Activated B cell treated with CpG ODN at 0.5 μM for 24 hours (primary cell): Measurements from ENCODE around the gene NDEL1. TPM values are rescaled to one million over a fixed set of nuclear protein-coding genes. Genes with fewer than 3 reads are reported as not detected.

Experiments used
- ATAC-seq: fragments of 200-7000 bp; cut with Tn5 transposase; one replicate; pipeline ENCODE4 v1.10.0; 2021; ENCODE audit warnings: low read depth, mild to moderate bottlenecking, moderate library complexity
- CTCF ChIA-PET: fragments of 350-600 bp; sonication (Branson Sonifier 250); formaldehyde crosslinking; loops from one replicate; lab custom pipeline; 2021; ENCODE audit warnings: antibody characterized with exemption; lab: Charles Lee
- POLR2A ChIA-PET: fragments of 350-600 bp; sonication (Branson Sonifier 250); formaldehyde crosslinking; loops from one replicate; lab custom pipeline; 2021; ENCODE audit warnings: antibody characterized with exemption; lab: Charles Lee
- DNase-seq: peaks from one replicate; pipeline ENCODE4 v3.0.0; 2022
- H3K27ac Mint-ChIP-seq: one replicate; pipeline ENCODE4 v1.8.0; 2020; ENCODE audit warnings: mixed read lengths
- H3K27me3 Mint-ChIP-seq: one replicate; pipeline ENCODE4 v1.8.0; 2021; ENCODE audit warnings: mixed read lengths
- H3K36me3 Mint-ChIP-seq: one replicate; pipeline ENCODE4 v1.8.0; 2021; ENCODE audit warnings: low read depth, mixed read lengths
- H3K4me1 Mint-ChIP-seq: one replicate; pipeline ENCODE4 v1.8.0; 2021; ENCODE audit warnings: mixed read lengths
- H3K4me3 Mint-ChIP-seq: one replicate; pipeline ENCODE4 v1.8.0; 2020; ENCODE audit warnings: mild to moderate bottlenecking, mixed read lengths
- H3K9me3 Mint-ChIP-seq: one replicate; pipeline ENCODE4 v1.8.0; 2020; ENCODE audit warnings: mixed read lengths
- intact Hi-C: fragments of 100-400 bp; cut with micrococcal nuclease; formaldehyde crosslinking; loops from one replicate; pipeline ENCODE4 v1.15.1; 2024
- total RNA-seq: library from RNA; stranded (reverse); gene quantifications from 2 replicates; pipeline ENCODE4 v1.2.3, GENCODE V29; 2022
- TF ChIP-seq, protein P1 (sequence below): fragments of 200-600 bp; IDR thresholded peaks from one replicate; pipeline ENCODE4 v1.8.0; 2022; ENCODE audit warnings: antibody characterized with exemption, mild to moderate bottlenecking

The NDEL1 gene
- total RNA-seq, 1 donor from 2014 or later = 82.6 TPM

- ChIA-PET POLR2A (no interaction called here), CTCF (interaction anchor here (1.0 kb wide), 1 partner anchor 72 kb away, joined by 3 read pairs; no protein-coding TSS in a partner anchor)
- peaks cover 60% of the 10 kb centered on the region for H3K36me3 Mint-ChIP-seq
- H3K9me3 Mint-ChIP-seq = peaks cover 12% of the 10 kb centered on the region
- H3K27me3 Mint-ChIP-seq = no peaks in the 10 kb centered on the region
- no peaks in the 10 kb centered on the region for H3K4me1 Mint-ChIP-seq
- intact Hi-C loops = no loop called here
- TF ChIP-seq, protein P1, sequence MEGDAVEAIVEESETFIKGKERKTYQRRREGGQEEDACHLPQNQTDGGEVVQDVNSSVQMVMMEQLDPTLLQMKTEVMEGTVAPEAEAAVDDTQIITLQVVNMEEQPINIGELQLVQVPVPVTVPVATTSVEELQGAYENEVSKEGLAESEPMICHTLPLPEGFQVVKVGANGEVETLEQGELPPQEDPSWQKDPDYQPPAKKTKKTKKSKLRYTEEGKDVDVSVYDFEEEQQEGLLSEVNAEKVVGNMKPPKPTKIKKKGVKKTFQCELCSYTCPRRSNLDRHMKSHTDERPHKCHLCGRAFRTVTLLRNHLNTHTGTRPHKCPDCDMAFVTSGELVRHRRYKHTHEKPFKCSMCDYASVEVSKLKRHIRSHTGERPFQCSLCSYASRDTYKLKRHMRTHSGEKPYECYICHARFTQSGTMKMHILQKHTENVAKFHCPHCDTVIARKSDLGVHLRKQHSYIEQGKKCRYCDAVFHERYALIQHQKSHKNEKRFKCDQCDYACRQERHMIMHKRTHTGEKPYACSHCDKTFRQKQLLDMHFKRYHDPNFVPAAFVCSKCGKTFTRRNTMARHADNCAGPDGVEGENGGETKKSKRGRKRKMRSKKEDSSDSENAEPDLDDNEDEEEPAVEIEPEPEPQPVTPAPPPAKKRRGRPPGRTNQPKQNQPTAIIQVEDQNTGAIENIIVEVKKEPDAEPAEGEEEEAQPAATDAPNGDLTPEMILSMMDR = no peak
- DNase-seq (no peak), ATAC-seq (no peak)
- H3K4me3 Mint-ChIP-seq = no peak overlapping the region
- H3K27ac Mint-ChIP-seq = no peak overlapping the region
Observed at GRCh38 chr17:8482546-8482945, 46.9 kb downstream of the NDEL1 start.

DNA sequence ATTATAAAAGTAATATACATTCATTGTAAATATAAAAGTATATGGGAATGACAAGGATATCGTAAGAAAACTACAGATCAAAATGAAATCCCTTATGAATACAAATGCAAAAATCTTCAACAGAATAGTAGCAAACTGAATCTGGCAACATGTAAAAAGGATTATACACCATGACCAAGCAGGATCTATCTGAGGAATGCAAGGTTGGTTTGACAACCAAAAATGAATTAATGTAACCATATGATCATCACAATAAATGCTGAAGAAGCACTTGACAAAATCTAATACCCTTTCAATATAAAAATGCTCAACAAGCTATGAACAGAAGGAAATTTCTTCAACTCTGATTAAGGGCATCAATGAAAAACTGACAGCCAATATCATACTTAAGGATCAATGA is 48.8 kb downstream of the NDEL1 start:
- Mint-ChIP-seq H3K4me3 (no peak overlapping the region), H3K9me3 (peaks cover 12% of the 10 kb centered on the region), H3K36me3 (peaks cover 53% of the 10 kb centered on the region), H3K27ac (no peak overlapping the region), H3K27me3 (no peaks in the 10 kb centered on the region), H3K4me1 (no peaks in the 10 kb centered on the region)
- CTCF ChIA-PET = no interaction called here
- ATAC-seq (no peak), DNase-seq (no peak)
- TF ChIP-seq, protein P1 = no peak
- POLR2A ChIA-PET = no interaction called here
- intact Hi-C loops = no loop called here

DNA sequence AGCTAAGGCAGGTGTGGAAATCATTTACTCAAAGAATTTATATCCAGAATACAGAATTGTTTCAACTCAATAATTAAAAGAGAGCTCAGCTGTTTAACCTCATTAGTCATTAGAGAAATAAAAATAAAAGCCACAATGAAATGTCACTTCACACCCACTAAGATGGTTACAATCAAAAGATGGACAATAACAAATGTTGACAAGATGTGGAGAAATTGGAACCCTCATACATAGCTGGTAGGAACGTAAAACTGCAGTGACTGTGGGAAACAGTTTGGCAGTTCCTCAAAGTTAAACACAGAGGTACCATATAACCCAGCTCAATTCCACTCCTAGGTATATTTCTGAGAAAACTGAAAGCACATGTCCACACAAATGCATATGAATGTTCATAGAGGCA is 49.8 kb downstream of the NDEL1 start:
- Mint-ChIP-seq H3K4me3 (no peak overlapping the region), H3K4me1 (no peaks in the 10 kb centered on the region), H3K9me3 (peaks cover 12% of the 10 kb centered on the region), H3K27me3 (no peaks in the 10 kb centered on the region), H3K36me3 (peaks cover 43% of the 10 kb centered on the region), H3K27ac (no peak overlapping the region)
- TF ChIP-seq, protein P1 = no peak
- CTCF ChIA-PET = no interaction called here
- no peak for ATAC-seq
- POLR2A ChIA-PET = no interaction called here
- intact Hi-C loops = no loop called here
- no peak for DNase-seq

- H3K4me1 Mint-ChIP-seq = no peaks in the 10 kb centered on the region
- ChIA-PET POLR2A (no interaction called here), CTCF (no interaction called here)
- H3K4me3 Mint-ChIP-seq = no peak overlapping the region
- no peaks in the 10 kb centered on the region for H3K27me3 Mint-ChIP-seq
- intact Hi-C loops = no loop called here
- peaks cover 43% of the 10 kb centered on the region for H3K36me3 Mint-ChIP-seq
- no peak for DNase-seq
- no peak for ATAC-seq
- H3K27ac Mint-ChIP-seq = no peak overlapping the region
- H3K9me3 Mint-ChIP-seq = peaks cover 12% of the 10 kb centered on the region
- TF ChIP-seq, protein P1 = no peak
Observed at GRCh38 chr17:8487130-8487645, 51.5 kb downstream of the NDEL1 start.

DNA sequence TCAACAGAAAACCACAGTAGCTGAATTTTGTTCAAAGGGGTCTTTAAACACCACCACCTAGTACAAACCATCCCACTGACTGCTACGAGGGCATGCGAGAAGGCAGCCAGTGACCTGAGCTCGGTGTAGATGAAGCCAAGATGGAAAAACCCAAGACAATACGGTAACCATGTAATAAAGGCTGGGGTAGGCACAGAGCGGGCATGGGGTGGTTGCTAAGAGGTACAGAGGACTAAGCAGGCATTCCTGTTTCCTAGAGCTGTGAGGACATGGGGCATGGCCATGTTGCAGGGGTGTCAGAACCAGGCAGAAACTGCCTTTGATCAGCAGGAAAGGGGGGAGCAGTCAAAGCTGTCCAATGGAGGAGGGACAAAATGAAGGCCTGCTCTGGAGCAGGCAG is 52.1 kb downstream of the NDEL1 start:
- Mint-ChIP-seq H3K4me3 (no peak overlapping the region), H3K27me3 (no peaks in the 10 kb centered on the region), H3K27ac (no peak overlapping the region), H3K4me1 (no peaks in the 10 kb centered on the region), H3K36me3 (peaks cover 38% of the 10 kb centered on the region), H3K9me3 (peaks cover 12% of the 10 kb centered on the region)
- intact Hi-C loops = no loop called here
- DNase-seq (no peak), ATAC-seq (no peak)
- CTCF ChIA-PET = no interaction called here
- POLR2A ChIA-PET = no interaction called here
- TF ChIP-seq, protein P1 = no peak
